ENCODE data around the gene DNAJC18. TPM values are rescaled to one million over a fixed set of nuclear protein-coding genes. Genes with fewer than 3 reads are reported as not detected.

The DNAJC18 gene
- total RNA-seq, 8 experiments from 2014 or later, result 4.6 to 26.3 (median 20.5) TPM

- H3K4me3 ChIP-seq, result no peak overlapping the region
- no peak for ATAC-seq (replicated peaks in 6 of 8)
- in situ Hi-C loops (cut with MboI; ENCODE audit: low pct_unique_long_range_greater_than_20kb in 2 of 9, low sequenced_read_pairs in 9 of 9, unreplicated experiment in 9 of 9), result no loop called here
- 60 to 100% (median 85%) methylated on average over 1 to 5 of the region's 5 CpGs; no CpG with 5 or more reads in 4 of the 10 experiments for WGBS, 10 experiments
- H3K27ac ChIP-seq, result no peak overlapping the region
- H3K4me1 ChIP-seq (replicated peaks in 1 of 2), result no peaks in the 10 kb centered on the region
Measured at GRCh38 chr5:139386050-139386438, 53.3 kb downstream of the DNAJC18 start.

- H3K27ac ChIP-seq, result no peak overlapping the region
Measured at GRCh38 chr5:139385061-139386049, 54.0 kb downstream of the DNAJC18 start.

DNA sequence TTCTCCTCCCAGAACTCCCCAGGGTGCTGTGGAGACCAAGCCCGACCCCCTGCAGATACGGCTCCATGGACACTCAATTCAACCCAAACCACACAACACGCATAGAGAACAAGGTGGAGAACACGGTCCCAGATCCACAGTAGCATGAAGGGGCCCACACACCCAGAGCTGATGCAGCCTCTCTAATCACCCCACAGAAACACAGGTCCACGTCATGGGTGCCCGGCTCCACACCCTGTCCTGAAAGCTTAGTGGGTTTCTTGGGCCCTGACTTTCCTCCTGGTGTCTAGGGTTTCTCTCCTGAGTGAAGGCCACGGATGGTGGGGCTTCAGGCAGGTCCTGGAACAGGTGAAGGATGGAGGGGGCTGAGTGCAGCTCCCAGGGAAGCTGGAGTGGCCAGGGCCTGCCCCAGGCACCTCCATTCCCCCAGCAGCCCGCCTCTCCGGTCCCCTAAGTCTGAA, 54.7 kb downstream of the DNAJC18 start:
- H3K27ac ChIP-seq, result no peak overlapping the region
- 72 to 87% (median 83%) methylated on average over 1 to 3 of the region's 9 CpGs; no CpG with 5 or more reads in 5 of the 10 experiments for WGBS, 10 experiments
- peak in 2 of 8 experiments; percentile 5 to 14 for ATAC-seq (replicated peaks in 6 of 8)
- in situ Hi-C loops (cut with MboI; ENCODE audit: low pct_unique_long_range_greater_than_20kb in 2 of 9, low sequenced_read_pairs in 9 of 9, unreplicated experiment in 9 of 9), result no loop called here
- H3K4me3 ChIP-seq, result no peak overlapping the region
- H3K4me1 ChIP-seq (replicated peaks in 1 of 2), result no peaks in the 10 kb centered on the region

More at GRCh38 chr5:139385061-139386049, 54.0 kb downstream of the DNAJC18 start:
- in situ Hi-C loops (cut with MboI; ENCODE audit: low pct_unique_long_range_greater_than_20kb in 2 of 9, low sequenced_read_pairs in 9 of 9, unreplicated experiment in 9 of 9), result no loop called here
- ATAC-seq (replicated peaks in 6 of 8), result peak in 3 of 8 experiments; percentile 74 to 76 (median 74)
- Histone ChIP-seq H3K4me3 (no peak overlapping the region), H3K4me1 (replicated peaks in 1 of 2) (no peaks in the 10 kb centered on the region)
- WGBS, 10 experiments, result 0 to 75% (median 23%) methylated on average over 1 to 4 of the region's 8 CpGs; no CpG with 5 or more reads in 5 of the 10 experiments

DNA sequence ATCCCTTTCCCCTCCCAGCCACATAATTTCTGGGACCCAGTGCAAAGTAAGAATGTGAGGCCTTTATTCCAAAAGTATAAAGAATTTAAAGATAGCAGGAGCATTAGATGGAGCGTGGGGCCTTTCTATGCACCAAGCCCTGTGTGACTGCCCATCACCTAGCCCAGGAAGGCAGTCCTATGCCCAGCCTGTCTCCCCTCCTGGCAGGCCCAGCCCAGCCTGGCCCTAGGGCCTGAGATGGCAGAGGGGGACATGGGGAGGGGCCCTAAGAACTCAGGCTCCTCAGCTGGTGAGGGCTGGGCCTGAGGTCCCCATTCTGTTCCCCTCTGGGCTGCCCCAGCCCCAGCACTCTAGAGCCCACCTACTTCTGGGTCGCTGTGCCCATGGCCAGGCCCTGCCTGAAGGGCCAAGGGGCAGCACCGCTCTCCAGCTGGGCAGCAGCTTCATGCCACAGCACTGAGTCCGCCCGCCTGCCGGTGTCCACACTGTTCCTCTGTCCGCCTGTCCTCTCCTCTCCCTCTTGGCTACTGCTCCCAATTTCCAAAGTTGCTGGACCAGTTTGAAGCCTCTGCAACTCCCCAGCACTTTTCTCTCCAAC, 55.2 kb downstream of the DNAJC18 start:
- WGBS, 10 experiments, result 68 to 100% (median 85%) methylated on average over 1 to 5 of the region's 7 CpGs; no CpG with 5 or more reads in 6 of the 10 experiments
- H3K27ac ChIP-seq, result no peak overlapping the region
- no peak for ATAC-seq (replicated peaks in 6 of 8)

GRCh38 chr5:139383275-139383992, 55.9 kb downstream of the DNAJC18 start, which contains the start of gene SLC23A1:
Gene SLC23A1, minus strand, starts transcription at chr5:139383297. Its CDS starts 44 bp downstream, at chr5:139383253.
- in situ Hi-C loops (cut with MboI; ENCODE audit: low pct_unique_long_range_greater_than_20kb in 2 of 9, low sequenced_read_pairs in 9 of 9, unreplicated experiment in 9 of 9), result no loop called here
- ATAC-seq (replicated peaks in 6 of 8), result no peak
- WGBS, 10 experiments, result 60 to 100% (median 78%) methylated on average over 1 to 8 of the region's 10 CpGs; no CpG with 5 or more reads in 2 of the 10 experiments
- Histone ChIP-seq H3K4me1 (replicated peaks in 1 of 2) (no peaks in the 10 kb centered on the region), H3K27ac (no peak within 1 kb of the TSS), H3K4me3 (no peak within 1 kb of the TSS)

More for the DNA sequence above, 55.2 kb downstream of the DNAJC18 start:
- in situ Hi-C loops (cut with MboI; ENCODE audit: low pct_unique_long_range_greater_than_20kb in 2 of 9, low sequenced_read_pairs in 9 of 9, unreplicated experiment in 9 of 9), result no loop called here
- Histone ChIP-seq H3K4me3 (no peak overlapping the region), H3K4me1 (replicated peaks in 1 of 2) (no peaks in the 10 kb centered on the region)

DNA sequence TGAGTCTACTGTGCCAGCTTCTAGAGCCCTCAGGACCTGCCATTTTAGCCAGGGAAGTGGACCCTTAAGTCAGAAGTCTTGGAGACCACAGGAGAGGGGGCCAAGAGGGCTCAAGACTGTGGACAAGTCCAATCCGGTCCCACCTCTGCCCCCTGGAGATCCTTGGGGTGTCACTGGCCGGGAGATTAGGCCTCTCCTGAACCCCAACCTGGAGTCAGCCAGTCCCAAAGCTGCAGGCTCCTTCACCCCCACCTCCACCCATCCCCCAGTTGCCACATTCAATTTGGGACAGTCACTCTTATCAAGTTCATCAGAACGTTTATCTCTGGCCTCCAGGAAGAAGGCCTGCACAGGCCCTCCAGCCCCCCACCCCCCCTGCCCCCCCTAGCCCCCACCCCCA, 56.5 kb downstream of the DNAJC18 start:
- H3K4me1 ChIP-seq (replicated peaks in 1 of 2), result no peaks in the 10 kb centered on the region
- in situ Hi-C loops (cut with MboI; ENCODE audit: low pct_unique_long_range_greater_than_20kb in 2 of 9, low sequenced_read_pairs in 9 of 9, unreplicated experiment in 9 of 9), result no loop called here
- H3K4me3 ChIP-seq, result no peak overlapping the region
- no CpG with 5 or more reads among the region's 3 CpGs for WGBS, 10 experiments
- no peak for ATAC-seq (replicated peaks in 6 of 8)
- no peak overlapping the region for H3K27ac ChIP-seq

DNA sequence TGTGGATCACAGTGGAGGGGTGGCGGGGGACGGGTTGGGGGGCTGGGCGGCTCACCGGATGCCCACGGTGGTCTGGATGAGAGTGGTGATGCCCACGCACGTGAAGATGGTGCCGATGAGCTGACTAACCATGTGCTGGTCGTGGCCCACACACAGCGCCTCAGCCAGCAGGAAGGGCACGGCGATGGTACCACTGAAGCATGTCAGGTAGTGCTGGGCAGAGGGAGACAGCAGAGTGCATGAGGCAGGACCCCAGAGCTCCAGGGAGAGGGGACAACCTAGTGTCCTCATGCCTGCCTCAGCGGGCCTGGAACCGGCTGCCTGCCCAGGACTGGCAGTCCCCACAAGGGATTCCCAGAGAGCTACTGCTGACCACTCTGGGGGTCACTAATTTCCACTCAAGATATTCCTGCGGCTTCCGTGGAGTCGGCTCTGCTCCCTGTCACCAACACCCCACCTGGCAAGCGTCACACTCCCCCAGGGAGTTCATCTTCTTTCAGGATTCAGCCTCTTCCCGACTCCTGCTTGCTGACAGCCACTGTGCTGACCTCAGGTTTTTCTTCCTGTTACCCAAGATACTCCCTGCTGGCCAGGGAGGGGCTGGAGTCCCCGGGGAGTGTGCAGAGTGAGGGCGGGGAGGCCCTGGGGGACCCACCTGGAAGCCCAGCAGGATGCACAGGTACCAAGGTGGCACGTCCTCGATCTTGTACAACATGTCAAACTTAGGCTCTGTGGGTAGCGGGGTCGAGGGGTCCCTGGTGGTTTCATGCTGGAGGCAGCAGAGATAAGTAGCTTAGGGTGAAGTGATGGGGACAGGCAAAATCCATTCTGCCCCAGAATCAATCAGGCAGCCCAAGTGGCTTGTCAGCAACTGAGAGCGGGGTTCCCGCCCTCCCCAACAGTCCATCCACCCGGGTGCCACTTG, 57.2 kb downstream of the DNAJC18 start:
- Histone ChIP-seq H3K27ac (no peak overlapping the region), H3K4me1 (replicated peaks in 1 of 2) (no peaks in the 10 kb centered on the region), H3K4me3 (no peak overlapping the region)
- in situ Hi-C loops (cut with MboI; ENCODE audit: low pct_unique_long_range_greater_than_20kb in 2 of 9, low sequenced_read_pairs in 9 of 9, unreplicated experiment in 9 of 9), result no loop called here
- 78 to 100% (median 92%) methylated on average over 1 to 3 of the region's 28 CpGs; no CpG with 5 or more reads in 6 of the 10 experiments for WGBS, 10 experiments
- ATAC-seq (replicated peaks in 6 of 8), result no peak

DNA sequence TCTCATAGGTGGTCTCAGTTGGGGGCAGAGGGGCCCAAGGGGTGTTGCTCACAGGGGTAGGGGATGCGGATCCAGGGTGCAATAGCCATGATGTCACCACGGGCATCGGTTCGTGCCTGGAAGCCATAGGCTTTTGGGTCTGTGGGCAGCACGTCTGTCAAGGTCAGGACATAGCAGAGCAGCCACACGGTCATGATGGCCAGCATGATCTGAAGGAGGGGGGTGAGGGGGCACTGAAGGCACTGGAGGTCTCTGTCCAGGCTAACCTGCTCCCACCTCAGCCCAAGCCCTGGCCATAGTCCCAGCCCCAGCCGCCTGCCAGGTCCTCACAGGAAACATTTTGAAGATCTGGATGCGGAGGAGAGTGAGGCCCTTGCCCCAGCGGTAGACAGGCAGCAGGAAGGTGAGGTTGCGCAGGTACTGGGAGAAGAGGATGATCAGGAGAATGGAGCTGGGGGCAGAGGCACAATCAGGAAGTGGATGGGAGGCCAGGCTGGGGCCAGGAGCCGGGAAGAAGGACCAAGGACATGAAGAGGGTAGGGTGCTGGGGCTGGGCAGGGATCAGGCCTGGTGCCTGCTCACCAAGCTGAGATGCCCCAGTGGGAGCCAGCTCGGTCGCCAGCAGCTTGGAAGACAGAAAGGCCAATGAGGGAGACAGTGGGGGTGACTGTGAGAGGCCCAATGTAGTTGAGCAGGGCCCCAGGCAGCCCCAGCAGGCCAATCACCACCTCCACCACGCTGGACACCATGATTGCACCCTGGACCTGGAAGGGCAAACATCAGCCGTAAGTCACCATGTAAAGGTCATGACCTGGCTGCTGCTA, 59.5 kb downstream of the DNAJC18 start:
- no peak for ATAC-seq (replicated peaks in 6 of 8)
- 50 to 88% (median 73%) methylated on average over 2 to 9 of the region's 15 CpGs; no CpG with 5 or more reads in 4 of the 10 experiments for WGBS, 10 experiments
- in situ Hi-C loops (cut with MboI; ENCODE audit: low pct_unique_long_range_greater_than_20kb in 2 of 9, low sequenced_read_pairs in 9 of 9, unreplicated experiment in 9 of 9), result no loop called here

DNA sequence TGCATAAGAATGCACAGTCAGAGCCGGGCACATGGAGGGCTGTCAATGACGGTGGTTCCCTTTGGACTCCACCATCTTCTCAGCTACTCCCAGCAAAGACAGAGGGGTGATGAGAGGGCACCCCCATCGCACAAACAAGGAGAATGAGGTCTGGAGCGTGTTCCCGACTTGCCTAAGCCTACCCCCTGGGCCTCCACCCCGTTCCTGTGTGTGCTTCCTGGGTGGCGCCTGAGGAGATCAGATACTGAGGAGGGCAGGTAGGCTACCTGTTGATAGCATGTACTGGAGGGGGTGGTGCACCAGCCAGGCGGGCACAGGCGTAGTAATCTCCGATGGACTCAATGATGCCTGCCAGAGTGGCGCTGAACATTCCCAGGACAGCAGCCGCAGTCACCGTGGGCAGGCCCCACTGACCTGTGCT, 60.4 kb downstream of the DNAJC18 start:
- peak in 1 of 8 experiments; percentile 7 for ATAC-seq (replicated peaks in 6 of 8)
- WGBS, 10 experiments, result 76 to 94% (median 82%) methylated on average over 2 to 7 of the region's 13 CpGs; no CpG with 5 or more reads in 6 of the 10 experiments
- H3K4me1 ChIP-seq (replicated peaks in 1 of 2), result no peaks in the 10 kb centered on the region
- no peak overlapping the region for H3K4me3 ChIP-seq
- in situ Hi-C loops (cut with MboI; ENCODE audit: low pct_unique_long_range_greater_than_20kb in 2 of 9, low sequenced_read_pairs in 9 of 9, unreplicated experiment in 9 of 9), result no loop called here
- no peak overlapping the region for H3K27ac ChIP-seq

More for the DNA sequence above, 59.5 kb downstream of the DNAJC18 start:
- no peak overlapping the region for H3K27ac ChIP-seq
- H3K4me1 ChIP-seq (replicated peaks in 1 of 2), result no peaks in the 10 kb centered on the region
- H3K4me3 ChIP-seq, result no peak overlapping the region

DNA sequence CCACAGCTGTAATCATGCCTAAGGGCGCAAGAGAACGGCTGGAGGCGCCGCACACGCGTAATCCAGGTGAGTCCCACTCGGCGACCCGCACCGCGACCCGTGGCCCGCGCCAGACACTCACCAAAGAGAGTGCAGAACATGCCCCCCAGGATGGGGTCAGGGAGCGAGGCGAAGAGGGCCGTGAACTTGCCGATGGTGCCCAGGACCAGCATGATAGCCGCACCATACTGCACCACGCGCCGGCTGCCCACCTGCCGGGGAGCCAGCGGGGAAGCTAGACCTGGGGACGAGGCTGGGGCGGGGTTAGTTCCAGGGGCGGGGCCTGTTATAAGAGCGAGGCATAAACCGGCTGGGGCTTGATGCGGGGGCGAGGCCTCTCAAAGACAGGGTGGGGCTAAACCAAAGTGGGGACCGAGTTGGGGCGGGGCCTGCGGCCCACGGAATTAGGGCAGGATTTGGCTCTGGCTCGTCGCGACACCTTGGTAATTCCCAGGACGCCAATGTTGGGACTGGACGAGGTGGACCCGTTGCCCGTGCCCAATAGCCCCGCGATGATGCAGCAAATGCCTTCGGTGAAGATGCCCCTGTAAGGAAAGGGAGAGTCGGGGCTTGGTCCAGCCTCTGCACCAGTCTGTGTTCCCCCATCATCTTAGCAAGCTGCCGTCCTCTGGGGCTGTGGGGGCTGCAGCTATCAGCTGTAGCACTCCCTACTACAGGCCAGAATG, 61.1 kb downstream of the DNAJC18 start:
- H3K4me1 ChIP-seq (replicated peaks in 1 of 2), result no peaks in the 10 kb centered on the region
- peak in 2 of 8 experiments; percentile 5 to 60 for ATAC-seq (replicated peaks in 6 of 8)
- 73 to 100% (median 97%) methylated on average over 1 to 6 of the region's 47 CpGs; no CpG with 5 or more reads in 4 of the 10 experiments for WGBS, 10 experiments
- in situ Hi-C loops (cut with MboI; ENCODE audit: low pct_unique_long_range_greater_than_20kb in 2 of 9, low sequenced_read_pairs in 9 of 9, unreplicated experiment in 9 of 9), result no loop called here
- H3K27ac ChIP-seq, result no peak overlapping the region
- H3K4me3 ChIP-seq, result no peak overlapping the region

- no peak for ATAC-seq (replicated peaks in 6 of 8)
- WGBS, 10 experiments, result 80 to 100% (median 100%) methylated on average over 1 to 3 of the region's 3 CpGs; no CpG with 5 or more reads in 5 of the 10 experiments
- in situ Hi-C loops (cut with MboI; ENCODE audit: low pct_unique_long_range_greater_than_20kb in 2 of 9, low sequenced_read_pairs in 9 of 9, unreplicated experiment in 9 of 9), result no loop called here
Measured at GRCh38 chr5:139377226-139377625, 62.1 kb downstream of the DNAJC18 start.

More at GRCh38 chr5:139377226-139377625, 62.1 kb downstream of the DNAJC18 start:
- Histone ChIP-seq H3K4me1 (replicated peaks in 1 of 2) (no peaks in the 10 kb centered on the region), H3K27ac (no peak overlapping the region), H3K4me3 (no peak overlapping the region)
